Activated T-cell treated with anti-CD3 and anti-CD28 coated beads for 48 hours (primary cell): ENCODE measurements around the gene OR6J1.
"Not testable (repeated sequence)": the region's sequence is repeated elsewhere in the genome, so short reads cannot be mapped to it uniquely, and the experiment has no call there.

Experiments used
- DNase-seq: peaks from one replicate; pipeline ENCODE4 v3.0.0-alpha.2; 2020; ENCODE audit warnings: low read depth

Gene OR6J1

DNA sequence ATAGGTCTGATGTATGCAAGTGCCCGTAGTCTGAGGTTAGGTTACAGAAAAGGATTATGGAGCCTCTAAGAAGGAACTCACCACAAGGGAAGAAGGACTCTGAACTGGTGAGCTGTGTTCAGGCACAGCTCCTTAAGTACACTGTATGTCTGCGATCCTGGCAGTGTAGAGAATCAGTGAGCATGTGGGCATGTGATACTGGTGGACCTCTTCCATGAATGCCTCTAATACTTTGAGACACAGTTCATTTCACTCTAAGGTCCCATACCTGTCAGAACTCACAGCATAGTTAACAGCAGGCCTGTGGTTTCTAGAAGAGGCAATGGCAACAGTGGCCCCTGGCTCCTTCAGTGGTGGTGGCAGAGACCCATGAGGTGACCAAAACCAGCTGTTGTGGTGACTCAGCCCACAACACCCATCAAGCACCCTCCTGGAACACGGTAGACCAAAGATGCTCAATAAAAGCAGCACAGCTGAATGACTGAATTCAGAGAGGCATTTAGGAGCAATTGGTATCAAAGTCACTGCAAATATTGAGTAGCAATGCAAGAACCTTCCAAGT lies 6.9 kb upstream of the OR6J1 start:
- DNase-seq: no peak

DNA sequence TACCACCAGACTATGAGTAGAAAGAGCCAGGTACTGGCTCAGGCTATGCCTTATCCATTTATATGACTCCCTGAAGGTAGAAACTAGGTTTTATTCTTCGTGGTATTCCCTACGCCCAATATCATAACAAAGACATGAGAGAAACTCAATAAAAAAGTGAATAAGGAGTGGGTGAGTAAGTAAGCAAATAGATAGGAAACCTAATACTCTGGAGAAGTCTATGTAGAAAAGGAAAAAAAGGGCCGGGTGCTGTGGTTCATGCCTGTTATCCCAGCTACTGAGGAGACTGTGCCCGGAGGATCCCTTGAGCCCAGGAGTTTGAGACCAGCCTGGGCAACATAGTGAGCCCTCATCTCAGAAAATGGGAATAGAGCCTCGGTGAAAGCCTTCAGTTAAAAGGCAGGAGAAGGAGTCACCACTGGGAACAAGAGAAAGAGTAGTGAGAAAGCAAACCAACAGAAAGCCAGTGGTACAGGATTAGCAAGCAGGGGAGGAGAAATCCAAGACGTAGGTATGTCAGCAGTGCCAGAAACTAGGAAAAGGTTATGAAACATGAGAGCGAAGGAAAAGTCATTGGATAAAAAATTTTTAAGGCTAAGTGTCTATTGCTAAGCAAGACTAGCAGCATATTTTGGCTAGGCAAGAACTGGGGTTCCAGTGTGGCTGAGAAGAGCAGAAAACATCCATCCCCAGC lies 6.0 kb upstream of the OR6J1 start:
- no peak for DNase-seq

DNA sequence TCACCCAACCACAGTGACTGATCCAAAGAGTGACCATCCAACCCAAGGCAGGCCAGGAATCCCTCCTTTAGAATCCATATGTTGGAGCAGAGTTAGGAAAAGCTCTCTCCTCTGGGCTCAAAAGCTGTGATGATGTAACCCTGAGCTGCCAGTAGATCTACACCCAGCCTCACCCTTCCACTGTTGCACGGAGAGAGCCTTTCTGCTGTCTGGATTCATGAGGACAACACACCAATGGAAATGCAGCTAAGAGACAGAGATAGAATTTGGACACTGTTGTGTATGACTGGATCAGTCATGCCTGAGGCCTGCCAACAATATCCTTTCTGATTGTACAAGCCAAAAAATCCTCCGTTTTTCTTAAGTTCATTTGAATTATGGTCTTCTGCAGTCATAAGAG lies 4.4 kb upstream of the OR6J1 start:
- no peak for DNase-seq

DNA sequence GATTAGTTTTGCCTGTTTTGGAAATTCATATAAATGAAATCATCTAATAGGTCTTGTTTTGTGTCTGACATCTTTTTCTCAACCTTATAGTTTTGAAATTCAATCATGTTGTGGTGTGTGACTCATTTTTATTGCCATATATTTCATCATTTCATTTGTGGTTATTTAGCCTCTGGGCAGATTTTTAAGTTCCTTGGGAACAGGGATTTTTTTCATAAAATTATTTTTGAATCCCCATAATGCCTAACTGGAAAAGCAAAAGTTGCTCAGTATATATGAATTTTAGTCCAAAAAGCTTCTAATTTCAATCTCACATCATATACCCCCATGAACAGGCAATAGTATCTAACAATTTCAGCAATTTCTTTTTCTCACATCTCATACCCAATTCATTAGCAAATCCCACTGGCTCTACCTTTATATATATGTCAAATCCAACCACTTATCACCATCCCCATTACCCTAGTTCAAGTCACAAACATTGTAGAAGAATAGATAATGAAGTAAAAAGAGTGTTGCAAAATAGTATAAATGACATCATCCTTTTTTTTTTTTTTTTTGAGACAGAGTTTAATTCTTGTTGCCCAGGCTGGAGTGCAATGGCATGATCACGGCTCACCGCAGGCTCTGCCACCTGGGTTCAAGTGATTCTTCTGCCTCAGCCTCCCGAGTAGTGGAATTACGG lies 2.6 kb upstream of the OR6J1 start:
- DNase-seq: no peak

DNA sequence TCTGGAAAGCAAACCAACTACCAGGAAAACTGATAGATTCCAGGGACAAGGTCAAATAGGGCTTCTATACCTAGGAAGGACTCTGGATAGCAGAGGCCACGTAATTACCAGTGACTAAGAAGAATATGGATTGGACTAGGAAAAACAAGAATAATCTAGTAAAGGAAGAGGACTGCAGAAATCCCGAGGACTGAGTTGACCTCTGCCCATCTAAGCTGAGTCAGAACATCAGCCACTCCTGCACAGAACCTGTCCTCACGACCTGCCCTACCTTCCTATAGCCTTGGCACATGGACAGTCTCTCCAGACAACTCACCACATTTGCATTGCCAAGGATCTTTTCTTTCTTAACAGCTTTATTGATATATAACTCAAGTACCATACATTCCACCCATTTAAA lies 2.3 kb downstream of the OR6J1 start:
- DNase-seq: no peak

DNA sequence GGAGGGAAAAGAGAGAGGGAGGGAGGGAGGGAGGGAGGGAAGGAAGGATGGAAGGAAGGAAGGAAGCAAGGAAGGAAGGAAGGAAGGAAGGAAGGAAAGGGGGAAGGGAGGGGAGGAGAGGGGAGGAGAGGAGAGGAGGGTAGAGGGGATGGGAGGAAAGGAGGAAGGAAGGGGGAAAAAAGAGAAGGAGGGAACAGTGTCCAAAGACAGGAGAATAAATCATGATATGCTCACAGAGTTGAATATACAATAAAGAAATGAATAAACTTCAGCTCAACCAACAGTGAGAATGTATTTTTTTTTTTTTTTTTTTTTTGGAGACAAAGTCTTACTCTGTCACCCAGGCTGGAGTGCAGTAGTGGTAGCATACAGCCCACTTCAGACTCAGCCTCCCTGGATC lies 4.0 kb downstream of the OR6J1 start:
- DNase-seq: no peak

DNA sequence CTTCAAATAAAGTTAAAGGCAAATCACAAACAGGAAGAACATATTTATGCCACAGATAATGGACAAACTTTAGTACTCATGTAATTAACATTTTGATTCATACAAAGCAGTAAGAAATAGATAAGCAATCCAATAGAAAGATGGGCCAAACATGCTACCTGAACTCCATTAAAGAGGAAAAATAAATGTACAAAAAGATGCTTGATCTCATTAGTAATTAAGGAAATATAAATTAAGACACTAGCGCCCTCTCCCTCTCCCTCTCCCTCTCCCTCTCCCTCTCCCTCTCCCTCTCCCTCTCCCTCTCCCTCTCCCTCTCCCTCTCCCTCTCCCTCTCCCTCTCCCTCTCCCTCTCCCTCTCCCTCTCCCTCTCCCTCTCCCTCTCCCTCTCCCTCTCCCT lies 8.2 kb downstream of the OR6J1 start:
- DNase-seq: not testable (repeated sequence)

DNA sequence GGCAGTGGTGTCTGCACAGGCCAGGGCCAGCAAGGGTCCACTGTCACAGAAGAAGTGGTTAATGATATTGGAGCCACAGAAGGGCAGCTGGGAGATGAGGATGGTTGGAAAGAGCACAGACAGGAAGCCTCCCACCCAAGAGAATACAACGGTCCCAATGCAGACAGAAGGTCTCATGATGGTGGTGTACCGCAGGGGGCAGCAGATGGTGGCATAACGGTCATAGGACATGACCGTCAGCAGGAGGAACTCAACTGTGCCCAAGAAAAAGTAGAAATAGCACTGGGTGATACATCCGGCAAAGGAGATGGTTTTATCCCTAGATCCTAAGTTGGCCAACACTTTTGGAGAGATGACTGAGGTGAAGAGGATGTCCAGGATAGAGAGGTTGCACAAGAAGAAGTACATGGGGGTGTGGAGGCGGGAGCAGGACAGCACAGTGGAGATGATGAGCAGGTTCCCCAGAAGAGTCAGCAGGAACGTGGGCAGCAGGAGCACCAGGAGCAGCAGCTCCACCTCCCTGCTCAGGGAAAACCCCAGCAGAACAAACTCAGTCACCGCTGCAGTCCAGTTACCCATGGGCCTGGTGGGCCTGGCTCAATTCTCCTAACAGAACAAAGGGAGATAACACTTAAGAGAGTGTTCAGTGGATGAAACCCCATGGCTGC lies 9.8 kb downstream of the OR6J1 start:
- no peak for DNase-seq

DNA sequence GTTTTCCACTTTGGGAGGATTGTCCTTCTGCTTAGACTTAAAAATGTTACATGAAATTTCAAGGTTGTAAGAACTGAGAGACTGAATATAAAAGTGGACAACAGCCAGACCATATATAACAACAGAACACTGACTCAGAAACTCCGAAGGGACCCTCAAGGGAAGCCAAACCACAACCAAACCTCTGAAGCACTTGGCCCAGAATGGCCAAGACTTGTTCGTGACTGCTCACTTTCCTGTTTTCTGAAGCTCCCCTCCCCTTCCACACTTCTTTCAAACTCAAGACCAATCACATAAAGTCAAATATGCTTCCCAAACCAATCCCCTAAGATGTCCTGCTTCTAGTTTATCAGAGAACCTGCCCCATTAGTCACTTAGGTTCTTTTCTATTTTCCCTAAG lies 13.7 kb downstream of the OR6J1 start:
- no peak for DNase-seq

DNA sequence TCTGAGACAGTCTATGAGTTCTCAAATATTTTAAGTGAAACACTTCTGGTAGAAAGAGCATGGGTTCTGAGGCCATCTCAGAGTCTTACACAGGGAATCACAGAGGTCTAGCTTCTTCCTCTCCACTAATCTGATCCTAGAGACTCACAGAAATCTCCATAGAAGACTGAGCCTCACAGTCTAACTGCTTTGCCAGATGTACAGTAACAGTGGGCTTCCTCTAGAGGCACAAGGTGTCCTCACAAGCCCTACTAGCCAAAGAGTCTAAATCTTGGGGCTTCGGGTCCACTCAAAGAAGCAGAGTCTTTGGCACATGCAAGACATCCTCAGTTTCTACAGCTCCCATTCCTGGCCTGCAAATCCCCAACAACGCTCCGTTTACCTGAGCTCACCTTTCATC lies 14.1 kb downstream of the OR6J1 start:
- no peak for DNase-seq

DNA sequence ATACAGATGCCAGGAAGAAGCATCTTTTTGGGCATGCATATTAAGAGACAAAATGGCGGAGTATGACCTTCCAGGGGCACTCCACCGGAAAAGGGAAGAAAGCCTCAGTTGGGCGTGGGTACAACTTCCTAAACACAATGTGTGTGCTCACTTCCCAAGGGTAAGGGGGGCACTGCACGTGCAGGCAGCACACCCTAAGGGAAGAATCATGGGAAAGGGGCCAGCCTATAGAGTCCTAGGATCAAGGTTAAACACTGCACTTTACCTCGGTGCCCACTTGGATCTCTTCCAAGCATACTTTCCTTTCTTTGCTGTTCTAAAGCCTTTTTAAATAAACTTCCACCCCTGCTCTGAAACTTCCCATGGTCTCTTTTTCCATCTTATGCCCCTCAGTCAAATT lies 14.8 kb downstream of the OR6J1 start:
- DNase-seq: no peak

DNA sequence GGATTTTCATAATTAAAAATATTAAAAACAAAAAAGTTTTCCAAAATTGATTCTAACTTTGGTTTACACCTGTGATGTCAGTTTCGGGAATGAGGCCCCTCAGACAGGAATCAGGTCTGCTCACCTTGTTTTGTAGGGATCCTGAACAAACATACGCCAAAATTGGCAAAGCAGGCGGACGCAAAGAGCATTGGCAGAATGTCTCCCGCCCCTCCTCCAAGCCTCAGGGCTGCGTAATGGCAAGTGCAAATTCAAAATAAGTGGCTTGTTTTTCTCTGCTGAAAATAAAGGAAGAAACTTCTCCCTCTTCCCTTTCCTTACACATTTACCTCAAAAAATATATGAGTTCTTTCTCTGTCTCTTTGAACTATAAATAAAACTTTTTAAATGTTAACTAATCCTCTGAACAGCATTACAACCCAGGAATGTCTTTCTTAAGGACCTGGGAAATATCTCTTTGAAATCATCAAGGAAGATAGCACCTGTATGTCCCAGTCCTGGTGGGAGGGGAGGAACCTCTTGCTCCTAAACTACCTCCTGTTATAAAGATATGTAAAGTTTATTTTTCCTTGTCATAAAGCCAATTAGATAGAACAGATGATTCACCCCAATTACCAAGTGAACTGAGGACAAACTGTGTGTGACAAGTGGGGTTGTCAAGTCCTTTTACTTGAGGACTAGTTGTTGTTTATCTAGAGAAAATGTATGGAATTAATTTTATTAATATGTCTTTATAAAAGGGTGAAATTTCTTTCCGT lies 16.5 kb downstream of the OR6J1 start:
- DNase-seq: no peak

DNA sequence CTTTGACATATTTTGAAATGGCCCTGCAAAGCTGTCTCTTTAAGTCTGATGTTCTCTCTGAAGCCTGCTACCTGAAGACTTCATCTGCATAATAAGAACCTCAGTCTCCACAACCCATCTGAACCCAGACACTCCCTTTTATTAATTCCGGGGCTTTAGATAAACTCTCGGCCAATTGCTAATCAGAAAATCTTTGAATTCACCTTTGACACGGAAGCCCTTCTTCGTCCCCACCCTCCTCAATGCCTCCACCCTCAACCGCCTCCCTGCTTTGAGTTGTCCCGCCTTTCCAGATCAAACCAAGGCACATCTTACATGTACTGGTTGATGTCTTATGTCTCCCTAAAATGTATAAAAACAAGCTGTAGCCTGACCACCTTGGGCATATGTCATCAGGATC lies 17.6 kb downstream of the OR6J1 start:
- DNase-seq: no peak

DNA sequence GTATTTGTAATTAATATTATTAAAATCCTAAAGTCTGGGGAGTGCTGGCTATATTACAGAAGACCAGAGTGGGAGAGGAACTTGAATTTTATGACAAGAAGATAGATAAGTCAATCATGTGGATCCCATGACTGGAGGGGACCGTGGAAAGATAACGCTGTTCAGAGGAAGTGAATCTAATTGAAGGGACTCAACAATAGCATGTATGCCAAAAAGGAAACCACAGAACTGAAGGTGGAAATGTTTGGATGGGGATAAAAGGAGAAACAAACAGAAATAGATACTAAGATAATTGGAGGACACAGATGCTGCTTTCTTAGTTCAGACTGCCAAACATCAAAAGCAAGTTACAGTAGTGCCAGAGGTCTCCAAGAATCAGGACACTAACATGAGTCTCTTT lies 21.1 kb downstream of the OR6J1 start:
- no peak for DNase-seq

DNA sequence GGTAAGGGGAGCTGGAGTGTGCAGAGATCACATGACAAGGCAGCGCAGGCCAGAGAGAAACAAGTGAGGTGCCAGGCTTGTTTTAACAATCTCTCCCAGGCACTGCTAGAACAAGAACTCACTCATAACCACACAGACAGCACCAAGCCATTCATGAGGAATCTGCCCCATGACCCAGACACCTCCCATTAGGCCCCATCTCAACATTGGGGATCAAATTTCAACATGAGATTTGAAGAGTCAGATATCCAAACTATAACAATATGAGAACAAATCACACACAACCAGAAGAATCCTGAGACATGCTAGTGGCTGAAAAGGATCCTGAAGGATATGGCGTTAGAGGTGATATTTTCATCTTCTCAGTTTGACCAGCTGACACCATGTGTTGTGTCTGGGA lies 21.9 kb downstream of the OR6J1 start:
- DNase-seq: no peak

DNA sequence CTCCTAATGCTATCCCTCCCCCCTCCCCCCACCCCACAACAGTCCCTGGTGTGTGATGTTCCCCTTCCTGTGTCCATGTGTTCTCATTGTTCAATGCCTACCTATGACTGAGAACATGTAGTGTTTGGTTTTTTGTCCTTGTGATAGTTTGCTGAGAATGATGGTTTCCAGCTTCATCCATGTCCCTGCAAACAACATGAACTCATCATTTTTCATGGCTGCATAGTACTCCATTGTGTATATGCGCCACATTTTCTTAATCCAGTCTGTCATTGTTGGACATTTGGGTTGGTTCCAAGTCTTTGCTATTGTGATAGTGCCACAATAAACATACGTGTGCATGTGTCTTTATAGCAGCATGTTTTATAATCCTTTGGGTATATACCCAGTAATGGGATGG lies 28.4 kb downstream of the OR6J1 start:
- DNase-seq: not testable (repeated sequence)

DNA sequence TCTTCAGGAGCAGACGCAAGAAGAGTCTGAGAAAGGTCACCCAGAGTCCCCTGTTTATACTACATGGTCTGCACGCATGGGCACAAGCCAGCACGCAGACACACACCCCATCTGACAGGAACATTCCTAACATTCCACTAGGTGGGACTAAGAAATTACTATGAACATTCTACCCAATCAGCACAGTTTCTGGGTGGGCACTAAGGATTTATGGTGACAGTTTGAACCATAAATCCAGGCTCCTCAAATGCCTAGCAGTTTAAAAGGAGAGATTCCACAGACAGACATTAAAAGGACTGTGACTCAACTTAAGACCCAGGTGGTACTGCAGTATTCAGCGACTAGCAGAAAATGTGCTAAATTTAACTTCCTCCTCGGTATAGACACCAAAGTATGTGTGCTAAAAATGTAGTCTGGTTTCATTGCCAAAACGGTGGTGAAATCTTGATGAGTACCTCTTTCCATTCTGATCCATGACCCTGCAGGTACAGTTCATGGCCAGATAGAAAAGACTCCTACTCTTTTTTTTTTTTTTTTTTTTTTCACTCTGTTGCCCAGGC lies 29.8 kb downstream of the OR6J1 start:
- DNase-seq: no peak

DNA sequence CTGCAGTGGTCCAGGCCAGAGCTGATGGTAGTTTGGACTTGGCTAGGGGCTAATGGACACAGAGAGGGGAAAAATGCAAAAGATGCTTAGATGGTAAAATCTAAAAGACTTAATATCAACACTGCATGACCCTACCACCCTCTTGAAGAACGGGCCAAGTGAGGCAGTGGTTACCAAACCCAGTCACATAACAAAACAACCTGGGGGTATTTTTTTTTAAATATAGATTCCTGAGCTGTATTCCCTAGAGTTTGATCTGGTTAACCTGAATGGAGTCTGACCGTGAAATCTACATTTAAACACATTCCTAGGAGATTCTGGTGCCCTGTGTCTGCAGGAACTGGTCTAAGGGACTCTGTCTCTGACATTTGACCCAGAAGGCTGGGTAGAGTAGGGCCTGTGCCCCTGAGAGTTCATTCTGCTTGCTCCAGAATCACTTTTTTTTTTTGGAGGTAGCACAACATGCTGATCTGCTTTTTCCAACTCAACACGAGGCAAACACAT lies 30.4 kb downstream of the OR6J1 start:
- no peak for DNase-seq

DNA sequence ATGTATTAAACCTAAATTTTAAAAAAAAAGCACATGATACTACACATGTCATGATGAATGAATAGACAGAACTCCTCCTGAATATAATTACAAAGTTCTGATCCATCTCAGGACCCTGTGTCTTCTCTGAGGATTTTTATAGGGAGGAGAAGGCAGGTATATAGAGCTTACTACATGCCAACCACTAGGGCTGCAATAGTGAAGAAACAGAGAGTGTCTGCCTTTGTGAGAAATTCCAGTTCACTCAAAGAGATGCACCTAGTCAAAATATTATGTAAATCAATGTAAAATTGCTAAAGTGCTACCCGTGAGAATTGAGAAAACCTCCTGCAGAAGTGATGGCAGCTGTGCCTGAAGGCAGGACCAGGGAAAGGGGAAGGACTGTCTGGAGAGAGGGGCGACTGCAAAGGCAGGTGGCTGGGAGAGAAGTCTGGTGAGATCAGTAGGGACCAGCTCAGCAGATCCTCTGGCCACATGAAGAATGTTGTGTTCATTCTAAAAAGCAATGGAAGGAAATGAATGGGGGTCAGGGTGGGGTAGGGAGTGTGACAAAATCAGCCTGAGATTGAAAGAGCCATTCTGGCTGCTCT lies 31.0 kb downstream of the OR6J1 start:
- no peak for DNase-seq

DNA sequence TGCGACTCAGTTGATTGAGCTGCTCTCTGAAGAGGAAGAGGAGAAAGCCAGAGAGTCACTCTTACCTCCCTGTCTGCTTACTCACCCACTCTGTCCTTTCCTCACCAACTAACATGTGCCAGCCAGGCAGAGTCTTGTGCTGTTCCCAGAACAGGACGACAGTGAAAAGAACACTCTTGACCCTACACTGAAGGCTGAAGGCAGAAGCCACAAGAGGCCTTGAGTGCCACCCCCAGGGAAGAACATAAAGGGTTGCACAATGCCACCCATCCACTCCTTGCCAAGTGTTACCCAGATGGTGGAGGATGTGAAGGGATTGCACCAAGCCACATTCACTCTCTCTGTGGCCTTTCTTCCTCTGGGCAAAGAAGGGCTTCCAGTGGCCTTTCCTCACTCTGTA lies 33.2 kb downstream of the OR6J1 start:
- DNase-seq: no peak

DNA sequence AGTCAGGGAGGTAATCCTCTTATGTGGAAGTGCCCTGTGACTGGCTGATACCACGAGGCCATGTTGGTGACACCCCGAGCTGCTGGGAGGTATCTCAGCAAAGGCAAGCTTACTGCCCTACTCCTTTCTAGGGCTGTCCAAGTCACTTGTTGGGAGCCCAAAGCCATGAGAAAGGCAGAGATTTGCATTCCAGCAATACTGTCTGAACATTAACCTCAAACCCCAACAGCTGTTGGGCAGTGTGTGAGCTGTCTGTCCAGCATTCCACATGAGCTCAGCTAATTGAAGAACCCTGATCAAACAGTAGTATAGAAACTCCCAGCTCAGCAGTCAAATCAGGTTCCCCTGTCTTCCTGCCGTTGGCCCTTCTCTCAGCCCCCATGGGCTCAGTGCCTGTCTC lies 36.9 kb downstream of the OR6J1 start:
- no peak for DNase-seq

DNA sequence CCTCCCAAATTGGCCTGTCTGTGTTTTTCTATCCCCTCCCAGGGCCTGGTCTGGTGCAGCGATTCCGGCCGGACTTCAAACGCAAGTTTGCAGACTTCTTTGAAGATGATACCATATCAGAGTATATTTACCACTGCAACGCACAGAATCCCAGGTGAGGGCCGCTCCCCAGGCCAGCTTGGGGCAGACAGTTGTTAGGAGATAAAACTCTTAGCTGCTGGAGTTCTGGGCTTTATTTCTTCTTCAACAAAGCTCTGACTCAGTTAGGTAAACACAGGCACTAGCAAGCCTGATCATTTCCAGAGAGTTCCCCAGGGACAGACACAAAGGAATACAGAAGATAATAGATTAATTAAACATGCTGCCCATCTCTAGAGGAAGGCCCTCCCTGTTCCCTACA lies 37.8 kb downstream of the OR6J1 start:
- no peak for DNase-seq
